GM19193 (cell line): ENCODE results near the gene PTPN14.

ENCODE experiments used
- POLR2A ChIP-seq: IDR thresholded peaks from 4 replicates; pipeline ENCODE4 v1.6.1; 2011; ENCODE audit not compliant: insufficient read depth, insufficient read length; ENCODE audit errors: extremely low read depth

Gene PTPN14

DNA sequence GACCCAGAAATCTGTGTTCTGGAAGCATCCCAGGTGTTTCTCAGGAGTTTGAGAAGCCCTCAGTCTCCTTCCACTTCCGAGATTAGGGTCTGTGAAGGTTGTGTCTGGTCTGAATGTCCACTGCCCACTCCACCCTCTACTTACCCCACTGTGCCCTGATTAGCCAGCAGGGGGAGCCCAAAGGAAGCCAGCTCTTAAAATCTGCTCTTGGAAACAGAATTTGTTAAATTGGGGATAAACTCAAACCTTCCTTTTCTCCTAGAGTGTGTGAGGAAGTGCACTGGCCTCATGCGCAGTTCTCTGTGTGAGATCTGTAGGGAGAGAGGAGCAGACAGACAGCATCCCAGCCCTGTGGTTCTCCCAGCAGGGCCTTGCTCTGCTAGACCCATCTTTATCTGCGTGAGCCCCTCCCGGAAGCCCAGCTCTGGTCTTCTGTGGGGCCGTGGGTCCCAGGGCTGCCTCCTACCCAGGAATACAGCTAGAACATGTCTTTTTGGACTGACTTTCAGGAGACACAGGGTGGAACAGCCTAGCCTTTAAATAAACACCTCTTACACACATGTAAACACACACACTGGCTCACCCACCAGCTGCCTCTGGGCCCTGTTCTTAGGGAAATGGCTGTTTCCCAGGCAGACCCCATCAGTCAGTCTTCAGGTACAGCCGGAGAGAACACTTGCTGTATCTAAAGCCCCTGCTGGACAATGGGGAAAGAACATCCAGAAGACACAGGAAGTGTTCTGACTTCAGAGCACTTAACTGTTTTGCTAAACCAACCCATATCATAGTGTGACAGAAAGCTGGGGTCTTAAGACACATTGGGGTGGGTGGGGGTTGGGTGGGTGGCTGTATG, 218.2 kb downstream of the PTPN14 start:
- no peak for TF ChIP-seq POLR2A

DNA sequence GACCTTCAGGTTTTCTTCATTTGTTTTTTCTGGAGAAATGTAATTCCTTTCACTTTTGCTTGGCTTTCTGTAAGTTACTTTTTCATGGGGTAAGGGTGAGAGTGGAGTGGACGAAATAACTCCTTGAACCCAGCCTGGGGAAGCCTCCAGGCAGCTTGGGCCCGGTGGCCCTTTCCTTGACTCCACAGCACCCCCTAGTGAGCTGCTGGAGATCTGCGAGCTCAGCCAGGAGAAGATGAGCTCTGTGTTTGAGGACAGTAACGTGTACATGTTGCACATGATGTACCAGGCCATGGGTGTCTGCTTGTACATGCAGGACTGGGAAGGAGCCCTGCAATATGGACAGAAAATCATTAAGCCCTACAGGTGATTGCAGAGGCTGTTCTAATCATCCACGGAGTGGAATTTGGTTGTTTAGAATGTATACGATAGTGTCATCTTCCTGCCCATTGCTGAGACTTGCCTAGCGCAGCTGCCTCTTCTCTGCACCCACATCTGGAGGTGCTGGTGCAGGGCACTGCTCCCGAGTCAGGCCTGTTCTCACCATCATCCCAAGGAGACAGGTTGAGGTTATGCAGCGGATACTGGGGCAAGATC, 219.5 kb downstream of the PTPN14 start:
- TF ChIP-seq POLR2A, result no peak

DNA sequence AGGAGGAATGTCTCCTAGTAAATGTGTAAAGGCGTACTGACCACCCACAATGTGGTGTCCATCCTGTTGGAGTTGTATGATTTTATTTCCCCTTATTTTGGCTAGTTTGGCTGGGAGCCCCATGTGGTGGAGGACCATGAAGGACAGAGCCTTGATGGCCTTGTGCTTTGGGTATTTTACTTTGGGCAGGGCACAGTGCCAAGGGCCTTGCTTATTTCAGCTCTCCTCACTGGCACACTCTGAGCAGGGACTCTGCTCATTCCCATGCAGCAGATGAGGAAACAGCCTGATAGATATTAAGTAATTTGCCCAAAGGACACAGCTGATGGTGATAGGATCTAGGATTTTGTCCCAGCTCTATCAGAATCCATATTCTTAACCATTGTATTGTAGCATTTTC, 220.2 kb downstream of the PTPN14 start:
- TF ChIP-seq POLR2A, result no peak

DNA sequence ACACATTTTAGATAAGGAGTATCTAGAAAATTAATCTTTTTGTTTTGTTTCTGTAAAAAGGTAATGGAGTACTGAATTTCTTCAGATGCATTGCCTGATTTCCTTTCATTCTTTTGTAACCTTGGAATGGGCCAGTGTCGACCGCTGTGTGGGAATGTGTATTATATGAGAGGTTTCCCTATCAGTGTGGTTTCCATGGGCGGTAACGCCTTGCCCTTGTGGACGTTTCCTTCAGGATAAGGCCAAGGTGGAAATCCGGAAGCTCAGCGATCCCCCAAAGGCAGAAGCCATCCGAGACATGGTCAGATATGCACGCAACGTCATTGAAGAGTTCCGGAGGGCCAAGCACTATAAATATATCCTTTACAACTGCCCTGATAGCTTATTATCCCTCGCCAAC, 220.7 kb downstream of the PTPN14 start:
- TF ChIP-seq POLR2A, result no peak

DNA sequence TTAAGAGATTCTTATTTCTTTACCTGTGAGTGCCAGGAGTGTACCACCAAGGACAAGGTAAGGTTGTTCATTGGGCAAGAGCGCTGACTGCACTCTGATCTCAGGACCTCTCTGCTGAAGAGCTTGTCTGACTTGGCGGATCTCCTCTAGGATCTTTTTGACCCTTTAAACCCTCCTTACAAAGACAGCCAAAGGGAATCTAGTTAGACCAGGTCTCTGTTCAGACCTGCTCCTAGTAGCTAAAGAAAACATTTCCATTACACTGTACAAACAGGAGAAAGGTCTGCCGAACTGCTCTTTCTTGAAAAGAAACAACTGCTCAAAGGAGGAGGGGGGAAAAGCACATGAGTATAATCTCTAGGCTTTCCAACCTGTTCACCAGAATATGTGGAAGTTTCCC, 221.2 kb downstream of the PTPN14 start:
- no peak for TF ChIP-seq POLR2A

DNA sequence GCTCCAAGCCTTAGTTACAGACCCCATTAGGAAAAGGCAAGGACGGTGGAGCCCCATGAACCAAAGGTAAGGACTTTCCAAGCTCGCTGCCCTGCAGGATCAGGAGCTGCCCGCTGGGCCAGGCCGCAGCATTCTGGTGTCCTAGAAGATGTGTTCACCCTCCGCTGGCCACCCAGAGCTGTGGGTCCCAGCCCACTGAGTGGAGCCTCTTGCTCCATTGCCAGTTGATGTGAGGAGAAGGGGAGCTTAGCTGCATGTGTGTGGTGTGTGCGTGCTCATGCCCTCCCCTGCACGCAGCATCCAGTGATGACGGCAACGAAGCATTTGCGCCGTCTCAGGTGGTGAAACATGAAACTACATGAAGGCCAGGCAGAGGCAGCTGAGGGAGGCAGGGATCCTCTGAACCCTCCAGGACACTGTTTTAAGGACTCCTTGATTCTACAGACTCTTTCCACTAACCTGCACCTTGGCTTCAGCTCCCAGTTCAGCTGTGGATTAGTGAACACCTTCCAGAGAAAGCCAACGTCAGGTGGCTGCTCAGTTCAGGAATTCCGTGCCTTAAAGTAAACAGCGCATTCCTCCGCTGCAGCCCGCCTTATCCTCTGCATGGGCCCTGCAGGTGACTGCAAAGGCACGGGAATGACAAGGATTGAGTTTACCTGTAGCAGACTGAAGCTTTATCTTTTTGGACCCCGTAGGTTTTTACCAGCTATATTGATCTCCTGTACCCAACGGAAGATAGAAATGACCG, 221.8 kb downstream of the PTPN14 start:
- no peak for TF ChIP-seq POLR2A

DNA sequence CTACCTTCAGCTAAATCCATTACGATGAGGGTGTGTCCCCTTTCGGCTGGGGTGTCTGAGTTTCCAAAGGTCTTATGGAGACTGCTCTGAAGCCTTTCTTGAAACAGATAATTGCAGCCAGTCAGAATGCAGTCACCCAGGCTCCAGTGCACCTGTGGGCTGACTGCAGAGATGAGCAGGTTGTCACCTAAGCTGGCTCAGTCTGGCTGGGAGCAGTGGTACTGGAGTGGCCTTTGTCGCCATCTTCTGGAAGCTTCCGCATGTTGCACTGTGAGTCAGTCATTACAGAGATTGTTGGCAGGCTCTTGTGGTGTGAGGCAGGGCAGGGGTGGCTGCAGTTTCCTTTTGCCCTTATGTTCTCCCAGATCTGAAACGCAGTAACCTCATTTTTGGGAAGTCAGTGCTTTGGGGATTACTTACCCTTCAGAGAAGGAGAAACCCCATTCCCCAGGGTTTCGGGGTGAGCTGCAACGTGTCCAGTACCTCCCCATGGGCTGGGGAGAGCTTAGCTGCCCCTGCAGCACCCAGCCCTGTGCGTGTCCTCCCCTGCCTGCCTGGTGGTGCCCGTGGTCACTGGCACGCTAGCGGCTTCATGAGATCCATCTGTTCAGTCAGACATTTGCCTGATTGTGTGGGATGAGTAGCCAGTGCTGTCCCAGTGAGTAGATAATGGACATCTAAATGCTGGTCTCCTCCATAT, 222.5 kb downstream of the PTPN14 start:
- no peak for TF ChIP-seq POLR2A

DNA sequence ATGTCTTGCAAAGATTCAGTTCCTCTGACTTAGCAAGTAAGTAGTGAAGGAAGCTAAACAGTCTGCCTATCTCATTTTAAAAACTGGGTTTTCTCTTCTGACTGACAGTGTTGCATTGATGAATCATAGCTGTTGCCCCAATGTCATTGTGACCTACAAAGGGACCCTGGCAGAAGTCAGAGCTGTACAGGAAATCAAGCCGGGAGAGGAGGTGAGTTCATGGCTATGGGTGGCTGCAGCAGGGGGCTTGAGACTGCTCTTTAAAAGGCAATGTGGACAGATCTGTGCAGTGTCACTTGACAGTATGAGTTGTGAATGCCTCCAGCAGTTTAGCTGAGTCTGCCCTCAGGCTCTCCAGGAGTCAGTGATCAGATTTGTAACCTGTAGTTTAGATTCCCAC, 223.9 kb downstream of the PTPN14 start:
- no peak for TF ChIP-seq POLR2A

GRCh38 chr1:214326406-214326805, 225.0 kb downstream of the PTPN14 start:
- TF ChIP-seq POLR2A, result no peak

DNA sequence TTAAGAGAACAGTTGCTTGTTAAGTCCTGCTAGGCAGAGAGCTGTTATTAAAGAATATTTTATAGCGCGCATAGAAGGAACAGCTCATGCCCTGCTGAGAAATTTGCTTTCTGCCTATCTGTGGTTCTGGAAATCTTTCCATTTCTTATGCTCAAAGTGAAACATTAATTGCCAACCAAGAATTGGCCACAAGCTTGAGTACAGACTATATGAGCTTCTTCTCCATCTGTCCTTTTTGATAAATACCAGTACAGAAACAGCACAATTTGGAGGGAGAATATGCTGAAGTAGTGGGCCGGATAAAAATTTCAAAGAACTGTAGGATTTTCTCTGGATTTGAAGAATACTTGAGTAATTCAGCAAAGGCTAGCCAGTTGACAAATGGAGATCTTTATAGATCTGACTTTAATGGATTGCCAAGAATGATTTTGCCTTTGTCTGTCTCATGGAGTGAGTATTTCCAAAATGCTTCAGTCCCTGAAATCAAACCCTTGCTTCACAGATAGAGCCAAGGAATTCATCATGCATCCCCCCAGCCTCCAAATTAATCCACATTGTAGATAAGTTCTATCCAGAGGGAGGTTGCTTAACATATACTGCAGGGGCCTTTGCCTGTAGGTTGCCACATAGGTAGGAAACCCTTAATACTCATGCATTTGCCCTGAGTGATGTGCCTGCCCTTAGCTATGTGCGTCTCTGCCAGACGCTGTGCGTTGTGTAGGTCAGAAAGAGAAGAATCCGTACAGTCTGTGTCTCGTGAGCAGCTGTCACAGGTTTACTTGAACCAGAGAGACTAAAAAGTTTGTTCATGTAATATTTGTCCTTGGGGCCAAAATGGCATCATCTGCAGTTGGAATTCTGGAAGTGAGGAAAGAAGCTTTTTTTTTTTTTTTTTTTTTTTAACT, 226.3 kb downstream of the PTPN14 start:
- no peak for TF ChIP-seq POLR2A

GRCh38 chr1:214321705-214322453, 229.5 kb downstream of the PTPN14 start:
- no peak for TF ChIP-seq POLR2A

DNA sequence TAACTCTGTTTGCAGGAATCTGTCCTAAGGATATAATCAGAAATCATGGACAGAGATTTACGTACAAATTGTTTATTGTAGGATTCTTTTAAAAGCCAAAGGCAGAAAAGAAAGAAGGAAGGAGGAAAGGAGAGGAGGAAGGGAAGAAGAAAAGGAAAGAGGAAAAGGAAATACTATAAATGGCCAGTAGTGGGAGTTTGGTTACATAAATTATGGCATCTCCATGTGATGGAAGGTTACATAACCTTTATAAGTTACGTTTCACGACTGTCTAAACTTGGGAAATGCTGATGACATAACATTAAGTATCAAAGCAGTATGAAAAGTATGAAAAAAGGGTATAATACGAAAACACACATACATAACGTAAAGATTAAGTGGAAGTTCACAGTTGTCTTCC, 231.5 kb downstream of the PTPN14 start:
- TF ChIP-seq POLR2A, result no peak

GRCh38 chr1:214318956-214319736, 232.3 kb downstream of the PTPN14 start:
- no peak for TF ChIP-seq POLR2A
